Measurements from ENCODE around the gene CEBPB.
A peak's percentile ranks its signal among the peaks of the same experiment; 100 is the strongest.

DNA sequence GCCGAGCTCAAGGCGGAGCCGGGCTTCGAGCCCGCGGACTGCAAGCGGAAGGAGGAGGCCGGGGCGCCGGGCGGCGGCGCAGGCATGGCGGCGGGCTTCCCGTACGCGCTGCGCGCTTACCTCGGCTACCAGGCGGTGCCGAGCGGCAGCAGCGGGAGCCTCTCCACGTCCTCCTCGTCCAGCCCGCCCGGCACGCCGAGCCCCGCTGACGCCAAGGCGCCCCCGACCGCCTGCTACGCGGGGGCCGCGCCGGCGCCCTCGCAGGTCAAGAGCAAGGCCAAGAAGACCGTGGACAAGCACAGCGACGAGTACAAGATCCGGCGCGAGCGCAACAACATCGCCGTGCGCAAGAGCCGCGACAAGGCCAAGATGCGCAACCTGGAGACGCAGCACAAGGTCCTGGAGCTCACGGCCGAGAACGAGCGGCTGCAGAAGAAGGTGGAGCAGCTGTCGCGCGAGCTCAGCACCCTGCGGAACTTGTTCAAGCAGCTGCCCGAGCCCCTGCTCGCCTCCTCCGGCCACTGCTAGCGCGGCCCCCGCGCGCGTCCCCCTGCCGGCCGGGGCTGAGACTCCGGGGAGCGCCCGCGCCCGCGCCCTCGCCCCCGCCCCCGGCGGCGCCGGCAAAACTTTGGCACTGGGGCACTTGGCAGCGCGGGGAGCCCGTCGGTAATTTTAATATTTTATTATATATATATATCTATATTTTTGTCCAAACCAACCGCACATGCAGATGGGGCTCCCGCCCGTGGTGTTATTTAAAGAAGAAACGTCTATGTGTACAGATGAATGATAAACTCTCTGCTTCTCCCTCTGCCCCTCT lies 1.1 kb downstream of the CEBPB start:
- TF ChIP-seq, protein P1, sequence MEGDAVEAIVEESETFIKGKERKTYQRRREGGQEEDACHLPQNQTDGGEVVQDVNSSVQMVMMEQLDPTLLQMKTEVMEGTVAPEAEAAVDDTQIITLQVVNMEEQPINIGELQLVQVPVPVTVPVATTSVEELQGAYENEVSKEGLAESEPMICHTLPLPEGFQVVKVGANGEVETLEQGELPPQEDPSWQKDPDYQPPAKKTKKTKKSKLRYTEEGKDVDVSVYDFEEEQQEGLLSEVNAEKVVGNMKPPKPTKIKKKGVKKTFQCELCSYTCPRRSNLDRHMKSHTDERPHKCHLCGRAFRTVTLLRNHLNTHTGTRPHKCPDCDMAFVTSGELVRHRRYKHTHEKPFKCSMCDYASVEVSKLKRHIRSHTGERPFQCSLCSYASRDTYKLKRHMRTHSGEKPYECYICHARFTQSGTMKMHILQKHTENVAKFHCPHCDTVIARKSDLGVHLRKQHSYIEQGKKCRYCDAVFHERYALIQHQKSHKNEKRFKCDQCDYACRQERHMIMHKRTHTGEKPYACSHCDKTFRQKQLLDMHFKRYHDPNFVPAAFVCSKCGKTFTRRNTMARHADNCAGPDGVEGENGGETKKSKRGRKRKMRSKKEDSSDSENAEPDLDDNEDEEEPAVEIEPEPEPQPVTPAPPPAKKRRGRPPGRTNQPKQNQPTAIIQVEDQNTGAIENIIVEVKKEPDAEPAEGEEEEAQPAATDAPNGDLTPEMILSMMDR (conservative IDR thresholded peaks at IDR 0.05): no peak; the same call in 1 of the 2 replicates
- peak; percentile 91; the same call in 1 of the 2 replicates for TF ChIP-seq ZFX (IDR thresholded peaks at IDR 0.05)
